ENCODE data around the gene ERFE. TPM values are rescaled to one million over a fixed set of nuclear protein-coding genes. Genes with fewer than 3 reads are reported as not detected.

The ERFE gene
- total and polyA plus RNA-seq, 2 donors (not counting 1 experiment from before 2014, with no cell fraction given), result 0.17 TPM; not detected in 1

DNA sequence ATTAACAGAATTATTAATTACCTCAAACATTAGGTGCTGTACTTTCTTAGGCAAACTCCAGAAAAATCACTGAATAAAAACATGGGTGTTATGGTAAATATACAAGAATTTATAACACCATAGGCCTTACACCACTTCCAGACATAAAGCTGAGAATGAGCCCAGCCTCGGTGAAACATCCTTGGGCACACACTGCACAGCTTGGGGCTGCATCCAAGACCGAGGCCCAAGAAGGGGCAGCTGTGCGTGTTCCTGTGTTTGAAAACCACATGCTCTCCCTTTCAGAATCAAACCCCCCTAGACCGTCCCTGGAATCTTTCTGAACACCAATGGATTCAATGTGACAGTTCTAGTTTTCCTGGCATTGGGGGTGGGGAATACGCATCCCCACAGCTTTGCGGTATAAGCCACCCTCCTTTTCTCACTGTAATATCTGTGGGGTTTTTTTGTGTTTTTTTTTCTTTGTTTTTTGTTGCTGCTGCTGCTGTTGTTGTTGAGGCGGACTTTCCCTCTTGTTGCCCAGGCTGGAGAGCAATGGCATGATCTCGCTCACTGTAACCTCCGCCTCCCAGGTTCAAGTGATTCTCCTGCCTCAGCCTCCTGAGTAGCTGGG, 12.9 kb downstream of the ERFE start:
- no peaks in the 10 kb centered on the region for H3K4me1 Mint-ChIP-seq
- intact Hi-C loops (cut with micrococcal nuclease), result no loop called here
- Histone ChIP-seq H3K4me3 (ENCODE audit: control extremely low read depth in 1 of 5, extremely low read depth in 1 of 5, insufficient read depth in 1 of 5, low read depth in 2 of 5, low read length in 4 of 5) (no peak overlapping the region), H3K79me2 (ENCODE audit: control insufficient read depth, insufficient read depth, low read length) (no peaks in the 10 kb centered on the region), H3K4me2 (replicated peaks; ENCODE audit: low read depth, low read length, poor library complexity, severe bottlenecking) (no peak overlapping the region), H3K27me3 (replicated peaks in 1 of 4; ENCODE audit: control extremely low read depth in 1 of 4, control insufficient read depth in 3 of 4, insufficient read depth in 4 of 4, low read length in 3 of 4) (no peaks in the 10 kb centered on the region), H3K36me3 (replicated peaks in 1 of 2; ENCODE audit: control extremely low read depth in 1 of 2, control insufficient read depth in 1 of 2, extremely low read depth in 1 of 2, insufficient read depth in 2 of 2, low read length in 1 of 2) (peaks cover 7 to 66% of the 10 kb centered on the region in 2 experiments), H3K9me3 (ENCODE audit: control extremely low read depth in 1 of 3, control insufficient read depth in 2 of 3, insufficient read depth in 1 of 3, low read length in 2 of 3) (no peaks in the 10 kb centered on the region), H3K9ac (ENCODE audit: low read length) (no peak overlapping the region), H4K20me1 (ENCODE audit: control insufficient read depth, insufficient read depth, low read length, poor library complexity, severe bottlenecking) (peaks cover 25% of the 10 kb centered on the region), H2AFZ (ENCODE audit: insufficient read depth, low read depth, low read length, poor library complexity, severe bottlenecking) (no peak overlapping the region), H3K27ac (ENCODE audit: low read length in 2 of 2) (no peak overlapping the region), H3K4me1 (ENCODE audit: control insufficient read depth in 2 of 2, insufficient read depth in 2 of 2, low read length in 2 of 2) (no peaks in the 10 kb centered on the region)
- no peak overlapping the region for H3K4me3 Mint-ChIP-seq
- no peak for ATAC-seq (ENCODE audit: low read depth)
- TF ChIP-seq, protein P1, sequence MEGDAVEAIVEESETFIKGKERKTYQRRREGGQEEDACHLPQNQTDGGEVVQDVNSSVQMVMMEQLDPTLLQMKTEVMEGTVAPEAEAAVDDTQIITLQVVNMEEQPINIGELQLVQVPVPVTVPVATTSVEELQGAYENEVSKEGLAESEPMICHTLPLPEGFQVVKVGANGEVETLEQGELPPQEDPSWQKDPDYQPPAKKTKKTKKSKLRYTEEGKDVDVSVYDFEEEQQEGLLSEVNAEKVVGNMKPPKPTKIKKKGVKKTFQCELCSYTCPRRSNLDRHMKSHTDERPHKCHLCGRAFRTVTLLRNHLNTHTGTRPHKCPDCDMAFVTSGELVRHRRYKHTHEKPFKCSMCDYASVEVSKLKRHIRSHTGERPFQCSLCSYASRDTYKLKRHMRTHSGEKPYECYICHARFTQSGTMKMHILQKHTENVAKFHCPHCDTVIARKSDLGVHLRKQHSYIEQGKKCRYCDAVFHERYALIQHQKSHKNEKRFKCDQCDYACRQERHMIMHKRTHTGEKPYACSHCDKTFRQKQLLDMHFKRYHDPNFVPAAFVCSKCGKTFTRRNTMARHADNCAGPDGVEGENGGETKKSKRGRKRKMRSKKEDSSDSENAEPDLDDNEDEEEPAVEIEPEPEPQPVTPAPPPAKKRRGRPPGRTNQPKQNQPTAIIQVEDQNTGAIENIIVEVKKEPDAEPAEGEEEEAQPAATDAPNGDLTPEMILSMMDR (IDR thresholded peaks at IDR 0.05), result no peak
- no peak for TF ChIP-seq EZH2 (IDR thresholded peaks at IDR 0.05; ENCODE audit: borderline replicate concordance, insufficient read depth, low read depth, low read length, poor library complexity, severe bottlenecking)
- no peak for DNase-seq
- POLR2A ChIA-PET, result no interaction called here
- CTCF ChIA-PET, result no interaction called here
- no peak overlapping the region for H3K27ac Mint-ChIP-seq
- 97% methylated on average over 3 of the region's 9 CpGs for WGBS (ENCODE audit: insufficient coverage)
- H3K9me3 Mint-ChIP-seq (ENCODE audit: insufficient read depth), result no peaks in the 10 kb centered on the region
- H3K27me3 Mint-ChIP-seq, result no peaks in the 10 kb centered on the region

DNA sequence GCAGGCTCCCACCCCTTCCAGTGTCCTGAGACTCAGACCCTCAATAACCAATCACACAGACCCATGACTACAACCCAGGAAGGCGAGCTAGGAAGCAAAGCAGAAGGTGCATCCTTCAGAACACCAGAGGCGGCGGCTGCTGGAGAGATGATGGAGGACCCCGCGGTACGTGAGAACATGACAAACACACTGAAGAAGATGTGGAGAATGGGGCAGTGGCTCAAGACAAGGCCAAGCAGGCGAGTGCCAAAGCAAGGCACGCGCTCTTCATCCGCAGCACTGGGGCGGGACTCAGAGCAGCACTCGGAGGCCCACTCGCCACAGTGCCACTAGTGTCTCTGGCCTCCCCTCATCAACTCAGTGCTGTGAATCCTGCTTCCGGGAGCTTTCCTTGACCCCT, 13.7 kb downstream of the ERFE start:
- H3K4me1 ChIP-seq (ENCODE audit: control insufficient read depth in 2 of 2, insufficient read depth in 2 of 2, low read length in 2 of 2), result no peaks in the 10 kb centered on the region
- DNase-seq (no peak), ATAC-seq (ENCODE audit: low read depth) (no peak)
- no peaks in the 10 kb centered on the region for H3K9me3 ChIP-seq (ENCODE audit: control extremely low read depth in 1 of 3, control insufficient read depth in 2 of 3, insufficient read depth in 1 of 3, low read length in 2 of 3)
- ChIA-PET CTCF (no interaction called here), POLR2A (no interaction called here)
- H2AFZ ChIP-seq (ENCODE audit: insufficient read depth, low read depth, low read length, poor library complexity, severe bottlenecking), result no peak overlapping the region
- TF ChIP-seq EZH2 (IDR thresholded peaks at IDR 0.05; ENCODE audit: borderline replicate concordance, insufficient read depth, low read depth, low read length, poor library complexity, severe bottlenecking), result no peak
- TF ChIP-seq, protein P1 (IDR thresholded peaks at IDR 0.05), result no peak
- H4K20me1 ChIP-seq (ENCODE audit: control insufficient read depth, insufficient read depth, low read length, poor library complexity, severe bottlenecking), result peaks cover 25% of the 10 kb centered on the region
- 99% methylated on average over 13 of the region's 14 CpGs for WGBS (ENCODE audit: insufficient coverage)
- no peaks in the 10 kb centered on the region for H3K79me2 ChIP-seq (ENCODE audit: control insufficient read depth, insufficient read depth, low read length)
- H3K27ac Mint-ChIP-seq, result no peak overlapping the region
- H3K27me3 ChIP-seq (replicated peaks in 1 of 4; ENCODE audit: control extremely low read depth in 1 of 4, control insufficient read depth in 3 of 4, insufficient read depth in 4 of 4, low read length in 3 of 4), result no peaks in the 10 kb centered on the region
- H3K4me1 Mint-ChIP-seq, result no peaks in the 10 kb centered on the region
- H3K27me3 Mint-ChIP-seq, result no peaks in the 10 kb centered on the region
- intact Hi-C loops (cut with micrococcal nuclease), result no loop called here
- H3K4me3 ChIP-seq (ENCODE audit: control extremely low read depth in 1 of 5, extremely low read depth in 1 of 5, insufficient read depth in 1 of 5, low read depth in 2 of 5, low read length in 4 of 5), result no peak overlapping the region
- H3K36me3 ChIP-seq (replicated peaks in 1 of 2; ENCODE audit: control extremely low read depth in 1 of 2, control insufficient read depth in 1 of 2, extremely low read depth in 1 of 2, insufficient read depth in 2 of 2, low read length in 1 of 2), result peaks cover 7 to 73% of the 10 kb centered on the region in 2 experiments
- H3K9me3 Mint-ChIP-seq (ENCODE audit: insufficient read depth), result no peaks in the 10 kb centered on the region
- no peak overlapping the region for H3K27ac ChIP-seq (ENCODE audit: low read length in 2 of 2)
- no peak overlapping the region for H3K9ac ChIP-seq (ENCODE audit: low read length)
- H3K4me3 Mint-ChIP-seq, result no peak overlapping the region
- no peak overlapping the region for H3K4me2 ChIP-seq (replicated peaks; ENCODE audit: low read depth, low read length, poor library complexity, severe bottlenecking)

All from B cell (primary cell).